ENCODE results near the gene POLR2C. TPM values are rescaled to one million over a fixed set of nuclear protein-coding genes. Genes with fewer than 3 reads are reported as not detected.

Gene POLR2C
- total and polyA plus RNA-seq, 2 of the 13 experiments (the other 11 are each of a cell fraction or from before 2014, with no cell fraction given) = 104 to 216 TPM

- CTCF ChIA-PET (ENCODE audit: low intra/inter-chr PET ratio, low total read pairs) = no interaction called here
- intact Hi-C loops (cut with micrococcal nuclease; ENCODE audit: unreplicated experiment) = no loop called here
Observed at GRCh38 chr16:57514371-57514770, 51.9 kb downstream of the POLR2C start.

More at GRCh38 chr16:57514371-57514770, 51.9 kb downstream of the POLR2C start:
- H3K9ac ChIP-seq (ENCODE audit: insufficient read depth, low read depth, low read length) = no peak overlapping the region
- H3K4me3 ChIP-seq (replicated peaks in 1 of 3; ENCODE audit: insufficient read depth in 1 of 3, low read depth in 2 of 3, low read length in 3 of 3) = no peak overlapping the region
- H3K27ac ChIP-seq (ENCODE audit: extremely low read length, insufficient read depth, low read length) = no peak overlapping the region
- in situ Hi-C loops (cut with HindIII; ENCODE audit: extremely low pct_ligation_motif_present, low pct_unique_long_range_greater_than_20kb) = no loop called here
- H3K27me3 ChIP-seq (ENCODE audit: control insufficient read depth in 1 of 2, insufficient read depth in 2 of 2, low read length in 2 of 2) = peaks cover 1 to 3% of the 10 kb centered on the region in 2 experiments; a peak in 2 of 5 replicates
- H3K4me2 ChIP-seq (ENCODE audit: low read depth, low read length) = no peak overlapping the region
- WGBS (ENCODE audit: low lambda C conversion rate) = 61% methylated on average over 4 of the region's 4 CpGs
- no peaks in the 10 kb centered on the region for H3K9me3 ChIP-seq (ENCODE audit: low read length)
- FAIRE-seq (no peak), DNase-seq (ENCODE audit: low spot score) (no peak), ATAC-seq (no peak)
- no peaks in the 10 kb centered on the region for H3K36me3 ChIP-seq (replicated peaks in 1 of 2; ENCODE audit: control insufficient read depth in 1 of 2, insufficient read depth in 2 of 2, low read length in 2 of 2)
- H3K4me1 ChIP-seq (ENCODE audit: insufficient read depth, low read length) = peaks cover 34% of the 10 kb centered on the region
- H2AFZ ChIP-seq (ENCODE audit: low read length) = no peak overlapping the region
- no peaks in the 10 kb centered on the region for H3K79me2 ChIP-seq (ENCODE audit: insufficient read depth, low read length)
- BruUV-seq (replicated peaks) = no TSS peak
- H4K20me1 ChIP-seq (ENCODE audit: insufficient read depth, low read length) = no peaks in the 10 kb centered on the region
- TF ChIP-seq FOXK2 (IDR thresholded peaks at IDR 0.05) (no peak), TBL1XR1 (IDR thresholded peaks at IDR 0.05; ENCODE audit: borderline replicate concordance, low read length, partially characterized antibody) (no peak), MEIS1 (CRISPR knock-in tag; IDR thresholded peaks at IDR 0.05; ENCODE audit: borderline replicate concordance) (no peak), MYNN (CRISPR knock-in tag; IDR thresholded peaks at IDR 0.05; ENCODE audit: low read depth) (no peak), ZNF629 (CRISPR knock-in tag; conservative IDR thresholded peaks at IDR 0.05) (peak; percentile 65), ZNF768 (CRISPR knock-in tag; IDR thresholded peaks at IDR 0.05) (peak; percentile 40), NFE2L1 (CRISPR knock-in tag; IDR thresholded peaks at IDR 0.05; ENCODE audit: borderline replicate concordance) (no peak), HES4 (CRISPR knock-in tag; IDR thresholded peaks at IDR 0.05; ENCODE audit: borderline replicate concordance) (no peak), TERF1 (CRISPR knock-in tag; IDR thresholded peaks at IDR 0.05) (no peak)
- POLR2A ChIA-PET = interaction anchor here (3.5 kb wide), 1 partner anchor 43 kb away, joined by 12 read pairs; no protein-coding TSS in a partner anchor
